HepG2 (cell line): Measurements from ENCODE around the gene NUBP2. TPM values are rescaled to one million over a fixed set of nuclear protein-coding genes. Genes with fewer than 3 reads are reported as not detected.
A peak's percentile ranks its signal among the peaks of the same experiment; 100 is the strongest.

ENCODE experiments used
- ATAC-seq: fragments of 200-7000 bp; cut with Tn5 transposase; 3 replicates; pipeline ENCODE4 v1.9.1; 2020; ENCODE audit warnings: mild to moderate bottlenecking, moderate library complexity
- BruUV-seq: library from RNA; stranded (reverse); fragments of 400-500 nt; replicated peaks from 2 replicates; lab custom pipeline; 2021; lab: Mats Ljungman, UMichigan
- CTCF ChIA-PET: fragments of 300-600 bp; formaldehyde crosslinking; extraction: SDS; loops from one replicate; lab custom pipeline; 2021; ENCODE audit warnings: low total read pairs, inconsistent platforms, low intra/inter-chr PET ratio; lab: Yijun Ruan, JAX
- POLR2A ChIA-PET: fragments of 350-600 bp; sonication (Branson Sonifier 250); formaldehyde crosslinking; loops from one replicate; lab custom pipeline; 2020; ENCODE audit warnings: antibody characterized with exemption, inconsistent platforms; lab: Yijun Ruan, JAX
- DNase-seq: peaks from one replicate; pipeline ENCODE4 v3.0.0-alpha.2; 2015; ENCODE audit warnings: low spot score
- FAIRE-seq: peaks from 3 replicates; lab custom pipeline; 2011; peaks lifted over from hg19 to GRCh38; lab: Jason Lieb, UNC
- H2AFZ ChIP-seq: one replicate; pipeline ENCODE4 v1.6.1; 2011; ENCODE audit warnings: low read length, inconsistent platforms
- H3K27ac ChIP-seq: fragments of 300-600 bp; 3 replicates; pipeline ENCODE4 v1.8.0; 2011; ENCODE audit warnings: mixed run types, mild to moderate bottlenecking, mixed read lengths, low read length, inconsistent platforms; ENCODE audit not compliant: insufficient read depth; ENCODE audit errors: extremely low read length
- H3K27me3 ChIP-seq, 2 experiments: fragments of 200-600 bp in 1 of 2; 2 replicates in 1 of 2; 3 replicates in 1 of 2; pipeline versions ENCODE4 v1.6.0 to v1.8.0; 2011; ENCODE audit warnings: low read length in 2 of 2, mild to moderate bottlenecking in 2 of 2, moderate library complexity in 2 of 2, inconsistent platforms in 1 of 2; ENCODE audit not compliant: insufficient read depth in 2 of 2, control insufficient read depth in 1 of 2
- H3K36me3 ChIP-seq, 2 experiments: fragments of 200-600 bp in 1 of 2; replicated peaks in 1 of 2; 2 replicates in 1 of 2; 3 replicates in 1 of 2; pipeline versions ENCODE4 v1.5.1 to v1.8.0; 2011; ENCODE audit warnings: low read length in 2 of 2, inconsistent platforms in 1 of 2; ENCODE audit not compliant: insufficient read depth in 2 of 2, control insufficient read depth in 1 of 2
- H3K4me1 ChIP-seq: 2 replicates; pipeline ENCODE4 v1.5.1; 2012; ENCODE audit warnings: low read length, inconsistent platforms; ENCODE audit not compliant: insufficient read depth
- H3K4me2 ChIP-seq: 2 replicates; pipeline ENCODE4 v1.6.0; 2011; ENCODE audit warnings: low read depth, low read length, inconsistent platforms
- H3K4me3 ChIP-seq, 3 experiments: fragments of 200-600 bp in 1 of 3; sonication (generic), shearing (Covaris generic) in 1 of 3; replicated peaks in 1 of 3; 2 replicates each; pipeline ENCODE4 v1.5.1; 2011 to 2016; ENCODE audit warnings: low read length in 3 of 3, inconsistent platforms in 2 of 3, low read depth in 2 of 3, mild to moderate bottlenecking in 2 of 3, control low read depth in 1 of 3, mixed read lengths in 1 of 3; ENCODE audit not compliant: insufficient read depth in 1 of 3
- H3K79me2 ChIP-seq: one replicate; pipeline ENCODE4 v1.6.1; 2011; ENCODE audit warnings: low read length, inconsistent platforms; ENCODE audit not compliant: insufficient read depth
- H3K9ac ChIP-seq: 2 replicates; pipeline ENCODE4 v1.6.0; 2011; ENCODE audit warnings: mild to moderate bottlenecking, low read depth, low read length, inconsistent platforms; ENCODE audit not compliant: insufficient read depth
- H3K9me3 ChIP-seq: 2 replicates; pipeline ENCODE4 v1.5.1; 2012; ENCODE audit warnings: mild to moderate bottlenecking, low read length
- H4K20me1 ChIP-seq: 2 replicates; pipeline ENCODE4 v1.6.0; 2011; ENCODE audit warnings: inconsistent platforms, mild to moderate bottlenecking, low read length, moderate library complexity; ENCODE audit not compliant: insufficient read depth
- CAMTA2 ChIP-seq: sonication (generic); formaldehyde crosslinking; IDR thresholded peaks from 2 replicates; pipeline ENCODE4 v1.4.0; 2020; ENCODE audit warnings: mild to moderate bottlenecking, missing genetic modification reagents, borderline replicate concordance
- CSRNP2 ChIP-seq: sonication (generic); formaldehyde crosslinking; conservative IDR thresholded peaks from 2 replicates; pipeline ENCODE4 v1.8.0; 2022; ENCODE audit warnings: low read depth, missing genetic modification reagents
- GABPA ChIP-seq, 2 experiments: IDR thresholded peaks; 2 replicates each; pipeline ENCODE4 v1.6.1; 2011 to 2016; ENCODE audit warnings: low read depth in 2 of 2, low read length in 1 of 2, missing biosample characterization in 1 of 2, missing genetic modification characterization in 1 of 2
- NFRKB ChIP-seq: fragments of 450-650 bp; IDR thresholded peaks from 2 replicates; pipeline ENCODE4 v1.6.1; 2017
- NR2F1 ChIP-seq, 2 experiments: fragments of 450-650 bp in 1 of 2; formaldehyde crosslinking in 1 of 2; IDR thresholded peaks; 2 replicates each; pipeline versions ENCODE4 v1.5.0 to v1.6.1; 2016 to 2020; ENCODE audit warnings: mild to moderate bottlenecking in 1 of 2, missing compliant biosample characterization in 1 of 2, missing genetic modification reagents in 1 of 2, moderate library complexity in 1 of 2
- PAF1 ChIP-seq: IDR thresholded peaks from 2 replicates; pipeline ENCODE4 v1.6.1; 2016; ENCODE audit warnings: missing genetic modification reagents, missing compliant biosample characterization
- RBFOX2 ChIP-seq: fragments of 200-400 bp; formaldehyde crosslinking; IDR thresholded peaks from 2 replicates; pipeline ENCODE4 v1.6.1; 2017; ENCODE audit warnings: low read depth, mild to moderate bottlenecking, low read length
- TFE3 ChIP-seq: IDR thresholded peaks from 2 replicates; pipeline ENCODE4 v1.6.1; 2016
- ZBTB38 ChIP-seq: sonication (generic); formaldehyde crosslinking; IDR thresholded peaks from 2 replicates; pipeline ENCODE4 v1.5.1; 2020; ENCODE audit warnings: mild to moderate bottlenecking, missing genetic modification reagents
- ZBTB46 ChIP-seq: sonication (generic); formaldehyde crosslinking; IDR thresholded peaks from 2 replicates; pipeline ENCODE4 v1.4.0; 2020; ENCODE audit warnings: mild to moderate bottlenecking, missing genetic modification reagents, borderline replicate concordance
- ZNF124 ChIP-seq: sonication (generic); formaldehyde crosslinking; IDR thresholded peaks from 2 replicates; pipeline ENCODE4 v1.4.0; 2020; ENCODE audit warnings: missing genetic modification reagents
- ZNF275 ChIP-seq: sonication (generic); formaldehyde crosslinking; IDR thresholded peaks from 2 replicates; pipeline ENCODE4 v1.8.0; 2022; ENCODE audit warnings: missing genetic modification reagents, mild to moderate bottlenecking, inconsistent platforms, borderline replicate concordance
- ZNF546 ChIP-seq: sonication (generic); formaldehyde crosslinking; conservative IDR thresholded peaks from 2 replicates; pipeline ENCODE4 v1.8.1; 2023; ENCODE audit warnings: mild to moderate bottlenecking, missing genetic modification reagents
- ZNF672 ChIP-seq: sonication (generic); formaldehyde crosslinking; IDR thresholded peaks from 2 replicates; pipeline ENCODE4 v1.8.1; 2022; ENCODE audit warnings: missing genetic modification reagents
- ZSCAN22 ChIP-seq: sonication (generic); formaldehyde crosslinking; IDR thresholded peaks from 2 replicates; pipeline ENCODE4 v1.4.0; 2020; ENCODE audit warnings: mild to moderate bottlenecking, missing genetic modification reagents
- WGBS: methylation state at CpG from one replicate; pipeline ENCODE4 v1.1.6; 2017; ENCODE audit warnings: low lambda C conversion rate; 5-methylcytosine and 5-hydroxymethylcytosine counted together
- in situ Hi-C: cut with HindIII; loops from 2 replicates; pipeline ENCODE4 v1.10.0; 2017; ENCODE audit warnings: low pct_unique_long_range_greater_than_20kb; ENCODE audit not compliant: extremely low pct_ligation_motif_present
- intact Hi-C: fragments of 100-400 bp; cut with micrococcal nuclease; formaldehyde crosslinking; loops from one replicate; pipeline ENCODE4 v1.10.0; 2022; ENCODE audit not compliant: unreplicated experiment
- polyA plus RNA-seq, 8 experiments: library from polyadenylated mRNA; depleted of rRNA in 3 of 8; stranded (reverse) in 7 of 8; unstranded in 1 of 8; fragments of >200 nt; fragmentation: Illumina TruSeq in 4 of 8; extraction: Trizol in 4 of 8; gene quantifications; 2 replicates each; pipeline versions ENCODE4 v1.2.1 to v1.2.3, GENCODE V29; 2011 to 2016; ENCODE audit warnings: low read depth in 4 of 8, missing spikeins in 1 of 8, mixed read lengths in 1 of 8; ENCODE audit not compliant: insufficient read depth in 1 of 8
- total RNA-seq, 5 experiments: library from RNA; depleted of rRNA; stranded (reverse); fragments of >200 nt; fragmentation: Illumina TruSeq; extraction: Trizol; gene quantifications; 2 replicates each; pipeline ENCODE4 v1.2.3, GENCODE V29; 2016; ENCODE audit warnings: low read depth in 1 of 5

Gene NUBP2
- total and polyA plus RNA-seq, 2 of the 13 experiments (the other 11 are each of a cell fraction or from before 2014, with no cell fraction given) = 25.7 to 61.5 TPM

- TF ChIP-seq CAMTA2 (CRISPR knock-in tag) (no peak), CSRNP2 (CRISPR knock-in tag) (no peak), ZNF672 (no peak), ZBTB38 (CRISPR knock-in tag) (no peak), NFRKB (no peak), ZSCAN22 (CRISPR knock-in tag) (no peak), GABPA (IDR thresholded peaks at IDR 0.05; ENCODE audit: low read depth, low read length) (no peak), GABPA (CRISPR knock-in tag; IDR thresholded peaks at IDR 0.05; ENCODE audit: low read depth) (no peak), ZNF275 (CRISPR knock-in tag) (no peak), ZNF546 (CRISPR knock-in tag) (no peak)
Observed at GRCh38 chr16:1790261-1790610, 7.5 kb downstream of the NUBP2 start (continued).

GRCh38 chr16:1790611-1791255 is 8.0 kb downstream of the NUBP2 start:
- Histone ChIP-seq H3K4me3 (no peak overlapping the region), H3K4me2 (no peak overlapping the region), H3K9me3 (no peaks in the 10 kb centered on the region), H3K36me3 (peaks cover 4 to 7% of the 10 kb centered on the region in 2 experiments; a peak in 3 of 5 replicates), H3K27me3 (no peaks in the 10 kb centered on the region), H2AFZ (no peak overlapping the region), H3K4me1 (peaks cover 25% of the 10 kb centered on the region), H3K9ac (no peak overlapping the region), H4K20me1 (no peaks in the 10 kb centered on the region), H3K79me2 (peaks cover 3% of the 10 kb centered on the region), H3K27ac (no peak overlapping the region)
- intact Hi-C loops = no loop called here
- ChIA-PET CTCF (no interaction called here), POLR2A (interaction anchor here (5.5 kb wide), 1 partner anchor 8 kb away, joined by 57 read pairs; the partner anchor contains the start of genes NUBP2 and SPSB3)
- FAIRE-seq (no peak), ATAC-seq (no peak), DNase-seq (no peak)
- 100% methylated on average over 15 of the region's 44 CpGs for WGBS
- BruUV-seq = no TSS peak
- in situ Hi-C loops = no loop called here
- TF ChIP-seq NR2F1 (CRISPR knock-in tag; IDR thresholded peaks at IDR 0.05) = no peak
- no peak for TF ChIP-seq PAF1 (CRISPR knock-in tag)
- no peak for TF ChIP-seq ZBTB46 (CRISPR knock-in tag)
- no peak for TF ChIP-seq ZNF124 (CRISPR knock-in tag)
- no peak for TF ChIP-seq TFE3 (CRISPR knock-in tag)
- peak; percentile 41; the same call in 1 of the 2 replicates for TF ChIP-seq RBFOX2
